ENCODE results near the gene TNIP2.

The TNIP2 gene

DNA sequence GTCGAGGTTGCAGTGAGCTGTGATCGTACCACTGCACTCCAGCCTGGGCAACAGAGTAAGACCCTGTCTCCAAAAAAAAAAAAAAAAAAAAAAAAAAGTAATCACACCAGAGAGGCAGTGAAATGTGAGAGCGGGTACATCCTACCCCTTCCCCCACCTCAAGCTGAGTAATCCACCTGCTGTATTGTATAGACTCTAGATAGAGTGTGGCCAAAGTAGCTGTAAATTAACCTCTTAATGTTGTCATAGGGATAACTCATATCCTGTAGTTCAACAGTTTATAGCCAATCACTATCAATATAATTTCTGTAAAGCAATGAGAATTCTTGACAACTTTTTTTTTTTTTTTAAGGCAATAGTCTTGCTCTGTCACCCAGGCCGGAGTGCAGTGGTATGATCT lies 30.8 kb downstream of the TNIP2 start:
- peaks cover 16% of the 10 kb centered on the region; the same call in 1 of the 2 replicates for H3K36me3 ChIP-seq (ENCODE audit: insufficient read depth, low read length)
- no peaks in the 10 kb centered on the region for H3K9me3 ChIP-seq (ENCODE audit: low read depth, low read length)
- no peak overlapping the region for H3K9ac ChIP-seq (ENCODE audit: insufficient read length)
- H3K27ac ChIP-seq, result no peak overlapping the region
- DNase-seq (ENCODE audit: low read depth, low spot score), result no peak
- TF ChIP-seq EZH2 (IDR thresholded peaks at IDR 0.05) (no peak), POLR2AphosphoS5 (IDR thresholded peaks at IDR 0.05; ENCODE audit: borderline replicate concordance, low read depth, low read length) (no peak), FOXP2 (optimal IDR thresholded peaks at IDR 0.05; ENCODE audit: control extremely low read depth, extremely low read length, insufficient read depth) (no peak)
- no peak overlapping the region for H3K4me3 ChIP-seq

GRCh38 chr4:2723751-2724150 lies 32.4 kb downstream of the TNIP2 start:
- no peaks in the 10 kb centered on the region for H3K9me3 ChIP-seq (ENCODE audit: low read depth, low read length)
- no peak for TF ChIP-seq EZH2 (IDR thresholded peaks at IDR 0.05)
- no peak for TF ChIP-seq POLR2AphosphoS5 (IDR thresholded peaks at IDR 0.05; ENCODE audit: borderline replicate concordance, low read depth, low read length)
- no peak for TF ChIP-seq FOXP2 (optimal IDR thresholded peaks at IDR 0.05; ENCODE audit: control extremely low read depth, extremely low read length, insufficient read depth)
- H3K9ac ChIP-seq (ENCODE audit: insufficient read length), result no peak overlapping the region
- H3K27ac ChIP-seq, result peak overlapping the region; percentile 58; the same call in 1 of the 2 replicates
- H3K36me3 ChIP-seq (ENCODE audit: insufficient read depth, low read length), result peaks cover 17% of the 10 kb centered on the region
- DNase-seq (ENCODE audit: low read depth, low spot score), result no peak
- no peak overlapping the region for H3K4me3 ChIP-seq

DNA sequence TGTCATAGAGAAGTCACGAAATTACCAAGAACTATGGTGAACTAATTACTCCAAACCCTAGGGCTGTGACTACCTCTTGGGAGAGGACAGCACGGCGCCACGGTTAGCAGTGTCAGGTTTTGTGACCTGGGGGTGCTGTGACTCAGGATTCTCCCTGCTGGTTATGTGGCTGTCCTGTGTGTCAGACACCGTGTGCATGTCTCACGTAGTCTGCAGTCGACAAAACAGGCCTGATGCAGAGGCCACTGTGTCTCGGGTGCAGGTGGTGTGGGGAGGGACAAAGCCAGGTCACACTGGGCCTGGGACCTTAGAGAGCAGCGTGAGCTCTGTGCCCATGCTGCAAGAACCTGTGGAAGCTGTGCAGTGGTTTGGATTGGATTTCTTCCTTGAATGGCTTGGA lies 34.1 kb downstream of the TNIP2 start:
- H3K36me3 ChIP-seq (ENCODE audit: insufficient read depth, low read length), result peaks cover 31% of the 10 kb centered on the region

DNA sequence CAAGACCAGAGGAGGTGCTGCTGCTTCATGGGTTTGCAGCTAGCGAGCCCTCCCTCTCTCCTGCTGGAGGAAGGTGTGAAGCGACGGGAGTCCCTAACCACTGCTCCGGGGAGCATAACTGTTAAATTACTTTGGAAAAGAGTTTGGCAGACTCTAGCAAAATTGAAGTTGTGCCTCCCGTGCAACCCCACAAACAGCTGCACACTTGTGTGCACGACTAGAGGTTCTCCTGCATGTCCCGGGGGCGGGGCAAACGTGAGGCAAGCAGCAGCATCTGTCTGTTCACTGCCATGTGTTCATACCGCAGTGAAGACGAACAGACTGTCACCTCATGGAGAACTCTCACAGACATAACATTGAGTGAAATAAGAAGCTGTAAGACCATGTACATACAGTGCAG lies 34.5 kb downstream of the TNIP2 start:
- H3K9me3 ChIP-seq (ENCODE audit: low read depth, low read length), result no peaks in the 10 kb centered on the region

More for the DNA sequence above, 34.1 kb downstream of the TNIP2 start:
- TF ChIP-seq EZH2 (IDR thresholded peaks at IDR 0.05) (no peak), POLR2AphosphoS5 (IDR thresholded peaks at IDR 0.05; ENCODE audit: borderline replicate concordance, low read depth, low read length) (no peak), FOXP2 (optimal IDR thresholded peaks at IDR 0.05; ENCODE audit: control extremely low read depth, extremely low read length, insufficient read depth) (no peak)
- Histone ChIP-seq H3K27ac (no peak overlapping the region), H3K9ac (ENCODE audit: insufficient read length) (no peak overlapping the region), H3K9me3 (ENCODE audit: low read depth, low read length) (no peaks in the 10 kb centered on the region), H3K4me3 (no peak overlapping the region)
- DNase-seq (ENCODE audit: low read depth, low spot score), result no peak

DNA sequence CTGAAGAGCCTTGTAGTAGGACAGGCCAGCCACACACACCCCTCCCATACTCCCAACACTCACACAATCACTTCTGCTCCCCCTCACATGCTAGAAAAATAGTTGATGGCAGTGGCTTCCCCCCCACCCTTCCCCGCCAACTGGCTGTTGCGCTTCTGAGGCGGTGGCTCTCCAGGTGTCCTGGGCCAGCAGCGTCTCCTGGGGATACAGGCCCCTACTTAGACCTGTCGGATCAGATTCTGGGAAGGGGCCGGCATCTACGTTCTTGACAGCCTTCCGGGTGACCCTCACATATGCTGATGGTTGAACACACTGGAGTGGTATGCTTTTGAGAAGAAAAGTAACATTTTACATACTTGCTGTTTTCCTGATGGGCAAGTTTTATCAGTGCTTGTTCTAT lies 39.9 kb downstream of the TNIP2 start:
- no peaks in the 10 kb centered on the region for H3K9me3 ChIP-seq (ENCODE audit: low read depth, low read length)
- peaks cover 61% of the 10 kb centered on the region for H3K36me3 ChIP-seq (ENCODE audit: insufficient read depth, low read length)
- no peak for TF ChIP-seq EZH2 (IDR thresholded peaks at IDR 0.05)
- no peak for TF ChIP-seq FOXP2 (optimal IDR thresholded peaks at IDR 0.05; ENCODE audit: control extremely low read depth, extremely low read length, insufficient read depth)
- no peak for TF ChIP-seq POLR2AphosphoS5 (IDR thresholded peaks at IDR 0.05; ENCODE audit: borderline replicate concordance, low read depth, low read length)
- no peak for DNase-seq (ENCODE audit: low read depth, low spot score)
- H3K9ac ChIP-seq (ENCODE audit: insufficient read length), result no peak overlapping the region
- no peak overlapping the region for H3K27ac ChIP-seq
- H3K4me3 ChIP-seq, result no peak overlapping the region

More for the DNA sequence above, 34.5 kb downstream of the TNIP2 start:
- no peak overlapping the region for H3K4me3 ChIP-seq
- H3K27ac ChIP-seq, result no peak overlapping the region
- TF ChIP-seq POLR2AphosphoS5 (IDR thresholded peaks at IDR 0.05; ENCODE audit: borderline replicate concordance, low read depth, low read length), result no peak
- TF ChIP-seq FOXP2 (optimal IDR thresholded peaks at IDR 0.05; ENCODE audit: control extremely low read depth, extremely low read length, insufficient read depth), result no peak
- no peak for TF ChIP-seq EZH2 (IDR thresholded peaks at IDR 0.05)
- DNase-seq (ENCODE audit: low read depth, low spot score), result no peak
- H3K36me3 ChIP-seq (ENCODE audit: insufficient read depth, low read length), result peaks cover 36% of the 10 kb centered on the region
- no peak overlapping the region for H3K9ac ChIP-seq (ENCODE audit: insufficient read length)

- H3K9ac ChIP-seq (ENCODE audit: insufficient read length), result no peak overlapping the region
- H3K4me3 ChIP-seq, result no peak overlapping the region
- H3K36me3 ChIP-seq (ENCODE audit: insufficient read depth, low read length), result peaks cover 56% of the 10 kb centered on the region
- no peak for DNase-seq (ENCODE audit: low read depth, low spot score)
- H3K27ac ChIP-seq, result no peak overlapping the region
- no peak for TF ChIP-seq FOXP2 (optimal IDR thresholded peaks at IDR 0.05; ENCODE audit: control extremely low read depth, extremely low read length, insufficient read depth)
- TF ChIP-seq EZH2 (IDR thresholded peaks at IDR 0.05), result no peak
- TF ChIP-seq POLR2AphosphoS5 (IDR thresholded peaks at IDR 0.05; ENCODE audit: borderline replicate concordance, low read depth, low read length), result no peak
- H3K9me3 ChIP-seq (ENCODE audit: low read depth, low read length), result no peaks in the 10 kb centered on the region
Measured at GRCh38 chr4:2715426-2715825, 40.7 kb downstream of the TNIP2 start.

- TF ChIP-seq EZH2 (IDR thresholded peaks at IDR 0.05), result no peak
- no peak for TF ChIP-seq POLR2AphosphoS5 (IDR thresholded peaks at IDR 0.05; ENCODE audit: borderline replicate concordance, low read depth, low read length)
- TF ChIP-seq FOXP2 (optimal IDR thresholded peaks at IDR 0.05; ENCODE audit: control extremely low read depth, extremely low read length, insufficient read depth), result no peak
- no peak overlapping the region for H3K4me3 ChIP-seq
- no peak overlapping the region for H3K27ac ChIP-seq
- no peak for DNase-seq (ENCODE audit: low read depth, low spot score)
- H3K36me3 ChIP-seq (ENCODE audit: insufficient read depth, low read length), result peaks cover 51% of the 10 kb centered on the region
- H3K9me3 ChIP-seq (ENCODE audit: low read depth, low read length), result no peaks in the 10 kb centered on the region
- H3K9ac ChIP-seq (ENCODE audit: insufficient read length), result no peak overlapping the region
Measured at GRCh38 chr4:2714918-2715317, 41.2 kb downstream of the TNIP2 start.

DNA sequence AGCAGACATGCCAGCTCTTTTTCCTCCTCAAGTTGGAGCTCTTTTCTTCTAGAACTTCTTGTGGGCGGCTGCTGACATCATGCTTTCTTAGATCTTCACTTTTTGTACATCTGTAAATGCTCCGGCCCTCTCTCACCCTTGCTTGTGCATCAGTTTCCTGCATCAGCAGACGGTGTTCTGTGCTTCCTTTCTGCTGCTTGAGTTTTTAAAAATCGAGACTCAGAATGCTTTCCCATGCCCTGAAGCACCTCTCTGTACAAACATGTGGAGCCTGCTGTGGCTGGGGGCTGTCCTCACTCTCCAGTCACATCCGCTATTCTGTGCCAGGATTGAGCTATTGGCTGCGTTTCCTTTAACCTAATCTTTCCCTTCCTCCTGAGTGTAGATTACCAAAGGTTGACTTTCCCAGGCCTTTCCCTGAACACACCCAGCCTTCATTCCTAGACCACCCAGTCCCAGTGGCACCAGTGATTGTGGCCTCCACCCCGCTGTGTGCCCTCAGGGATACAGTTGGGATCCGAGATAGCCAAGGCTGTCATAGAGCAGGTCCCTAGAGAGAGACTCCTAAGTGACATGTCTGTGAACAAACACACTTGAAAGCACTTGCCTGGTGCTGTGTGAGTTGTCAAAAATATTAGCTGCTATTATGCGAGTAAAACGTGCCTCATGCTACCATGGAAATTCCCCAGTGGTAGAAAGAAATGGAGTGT lies 41.9 kb downstream of the TNIP2 start:
- Histone ChIP-seq H3K9ac (ENCODE audit: insufficient read length) (no peak overlapping the region), H3K27ac (peak overlapping the region; percentile 78), H3K9me3 (ENCODE audit: low read depth, low read length) (no peaks in the 10 kb centered on the region), H3K4me3 (no peak overlapping the region), H3K36me3 (ENCODE audit: insufficient read depth, low read length) (peaks cover 48% of the 10 kb centered on the region)
- TF ChIP-seq FOXP2 (optimal IDR thresholded peaks at IDR 0.05; ENCODE audit: control extremely low read depth, extremely low read length, insufficient read depth), result no peak
- TF ChIP-seq EZH2 (IDR thresholded peaks at IDR 0.05), result no peak
- TF ChIP-seq POLR2AphosphoS5 (IDR thresholded peaks at IDR 0.05; ENCODE audit: borderline replicate concordance, low read depth, low read length), result no peak
- DNase-seq (ENCODE audit: low read depth, low spot score), result peak; percentile 39
